Dermis microvascular lymphatic vessel endothelial cell (primary cell): ENCODE measurements around the gene EMB. TPM values are rescaled to one million over a fixed set of nuclear protein-coding genes. Genes with fewer than 3 reads are reported as not detected.
"Not testable (repeated sequence)": the region's sequence is repeated elsewhere in the genome, so short reads cannot be mapped to it uniquely, and the experiment has no call there.

Experiments used
- DNase-seq, 2 donors: peaks; one replicate each; pipeline versions ENCODE4 v3.0.0 to v3.0.0-alpha.2; 2010; ENCODE audit warnings: low read depth in 2 of 2
- total RNA-seq: library from RNA; depleted of rRNA; stranded (reverse); fragments of >200 nt; gene quantifications from 2 replicates; pipeline ENCODE4 v1.2.1, GENCODE V29; 2014

Gene EMB, protein sequence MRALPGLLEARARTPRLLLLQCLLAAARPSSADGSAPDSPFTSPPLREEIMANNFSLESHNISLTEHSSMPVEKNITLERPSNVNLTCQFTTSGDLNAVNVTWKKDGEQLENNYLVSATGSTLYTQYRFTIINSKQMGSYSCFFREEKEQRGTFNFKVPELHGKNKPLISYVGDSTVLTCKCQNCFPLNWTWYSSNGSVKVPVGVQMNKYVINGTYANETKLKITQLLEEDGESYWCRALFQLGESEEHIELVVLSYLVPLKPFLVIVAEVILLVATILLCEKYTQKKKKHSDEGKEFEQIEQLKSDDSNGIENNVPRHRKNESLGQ
- total RNA-seq: under 0.01 TPM in 2 replicates

DNA sequence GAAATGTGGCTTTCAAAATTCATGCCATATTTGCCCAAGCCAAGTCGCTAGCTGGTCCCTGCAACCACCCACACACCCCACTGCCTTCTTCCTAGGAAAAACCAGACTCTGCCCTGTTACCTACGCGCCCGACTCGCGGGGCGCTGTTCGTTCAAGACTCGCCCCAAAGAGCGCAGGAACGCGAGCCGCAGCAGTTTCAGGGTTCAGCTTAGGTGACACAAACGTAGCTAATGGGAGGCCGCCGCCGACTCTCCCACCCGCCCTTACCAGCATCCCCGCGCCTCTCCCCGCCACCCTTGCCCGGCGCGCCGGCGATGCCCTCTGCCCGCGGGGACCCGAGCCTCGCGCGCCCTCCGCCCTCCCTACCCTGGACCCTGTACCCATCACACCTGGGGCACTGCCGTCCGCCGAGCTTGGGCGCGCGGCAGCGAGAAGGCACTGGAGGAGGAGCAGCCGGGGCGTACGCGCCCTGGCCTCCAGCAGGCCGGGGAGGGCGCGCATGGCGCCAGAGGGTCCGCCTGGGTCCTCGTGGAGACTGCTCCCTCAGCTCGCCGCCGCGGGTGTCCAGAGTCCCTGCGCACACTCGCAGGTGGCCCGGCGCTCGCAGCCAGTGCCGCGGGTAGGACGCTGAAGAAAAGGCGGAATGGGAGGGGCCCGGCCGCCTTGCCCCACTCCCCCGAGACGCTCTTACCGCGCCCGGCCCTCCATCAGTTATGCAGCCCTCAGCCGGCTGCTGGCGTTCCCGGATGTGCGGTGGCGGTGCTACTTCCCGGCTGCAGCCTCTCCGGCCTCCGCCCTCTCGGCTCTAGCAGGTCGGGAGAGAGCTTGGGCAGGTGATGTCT lies at the start of gene EMB:
TSS of gene EMB (minus strand) at position 638 of the 842 bp plus-strand sequence. CDS start at position 501, 137 bp downstream.
- DNase-seq: no peak

DNA sequence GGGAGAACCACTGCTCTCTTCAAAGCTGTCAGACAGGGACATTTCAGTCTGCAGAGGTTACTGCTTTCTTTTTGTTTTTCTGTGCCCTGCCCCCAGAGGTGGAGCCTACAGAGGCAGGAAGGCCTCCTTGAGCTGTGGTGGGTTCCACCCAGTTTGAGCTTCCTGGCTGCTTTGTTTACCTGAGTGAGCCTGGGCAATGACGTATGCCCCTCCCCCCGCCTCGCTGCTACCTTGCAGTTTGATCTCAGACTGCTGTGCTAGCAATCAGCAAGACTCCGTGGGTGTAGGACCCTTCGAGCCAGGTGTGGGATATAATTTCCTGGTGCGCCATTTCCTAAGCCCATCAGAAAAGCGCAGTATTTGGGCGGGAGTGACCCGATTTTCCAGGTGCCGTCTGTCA lies 48.4 kb upstream of the EMB start:
- not testable (repeated sequence) for DNase-seq

DNA sequence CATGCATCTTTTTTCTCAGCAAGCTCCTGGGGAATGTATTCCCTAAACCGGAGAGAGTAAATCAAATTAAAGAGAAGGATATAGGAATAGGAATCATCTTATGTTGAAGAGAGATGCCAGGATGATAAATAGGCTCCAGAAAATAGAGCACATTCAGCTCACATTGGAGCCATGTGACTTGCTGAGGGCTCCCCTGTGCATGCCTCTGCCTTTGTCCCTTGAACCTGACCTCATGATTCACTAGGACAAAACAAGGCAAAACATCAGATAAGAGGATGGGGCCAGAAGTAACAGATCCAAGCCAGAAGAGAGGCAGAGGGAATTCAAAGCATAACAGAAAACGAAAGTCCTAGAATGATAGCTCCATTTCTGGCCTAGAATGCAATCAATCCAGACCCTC lies 37.7 kb upstream of the EMB start:
- DNase-seq: not testable (repeated sequence)

DNA sequence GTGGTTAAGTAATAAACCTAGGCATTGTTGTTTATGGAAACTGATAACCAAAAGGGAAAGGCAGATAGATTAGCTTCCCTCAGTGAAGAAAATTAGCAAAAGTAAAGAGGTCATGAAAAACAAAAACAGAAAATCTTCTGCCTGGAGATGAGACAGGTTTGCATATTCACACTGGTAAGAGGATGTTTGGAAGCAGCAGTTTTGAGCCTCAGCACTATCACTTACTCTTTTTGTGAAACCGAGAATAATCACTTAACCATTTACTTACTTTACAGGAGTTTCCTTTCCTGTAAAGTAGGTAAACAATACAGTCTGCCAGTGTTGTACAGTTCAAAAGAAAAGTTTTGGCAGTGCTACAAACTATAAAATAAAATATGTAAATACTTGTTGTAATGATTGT lies 35.5 kb upstream of the EMB start:
- DNase-seq: no peak

DNA sequence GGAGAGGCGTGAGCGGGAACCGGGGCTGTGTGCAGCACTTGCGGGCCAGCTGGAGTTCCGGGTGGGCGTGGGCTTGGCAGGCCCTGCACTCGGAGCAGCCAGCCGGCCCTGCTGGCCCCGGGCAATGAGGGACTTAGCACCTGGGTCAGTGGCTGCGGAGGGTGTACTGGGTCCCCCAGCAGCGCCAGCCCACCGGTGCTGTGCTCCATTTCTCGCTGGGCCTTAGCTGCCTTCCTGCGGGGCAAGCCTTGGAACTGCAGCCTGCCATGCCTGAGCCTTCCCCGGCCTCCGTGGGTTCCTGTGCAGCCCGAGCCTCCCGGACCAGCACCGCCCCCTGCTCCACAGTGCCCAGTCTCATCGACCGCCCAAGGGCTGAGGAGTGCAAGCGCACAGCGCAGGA lies 23.9 kb upstream of the EMB start:
- not testable (repeated sequence) for DNase-seq

DNA sequence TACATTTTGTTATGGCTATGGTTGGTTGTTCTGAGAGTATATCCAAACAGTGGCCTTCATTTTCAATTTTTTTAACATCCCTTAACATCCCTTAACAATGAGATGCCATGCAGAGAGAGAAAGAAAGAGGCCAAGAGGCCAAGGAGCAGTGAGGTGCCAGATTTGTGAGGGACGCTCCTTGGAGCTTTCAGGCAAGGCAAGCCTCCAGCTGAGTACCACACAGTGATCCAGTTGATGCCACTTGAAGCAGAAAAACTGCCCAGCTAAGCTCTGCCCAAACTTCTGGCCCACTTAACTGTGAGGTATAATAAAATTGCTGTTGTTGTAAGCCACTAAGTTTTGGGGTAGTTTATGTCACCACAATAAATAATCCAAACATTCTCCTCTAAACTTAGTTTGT lies 22.6 kb upstream of the EMB start:
- no peak for DNase-seq

DNA sequence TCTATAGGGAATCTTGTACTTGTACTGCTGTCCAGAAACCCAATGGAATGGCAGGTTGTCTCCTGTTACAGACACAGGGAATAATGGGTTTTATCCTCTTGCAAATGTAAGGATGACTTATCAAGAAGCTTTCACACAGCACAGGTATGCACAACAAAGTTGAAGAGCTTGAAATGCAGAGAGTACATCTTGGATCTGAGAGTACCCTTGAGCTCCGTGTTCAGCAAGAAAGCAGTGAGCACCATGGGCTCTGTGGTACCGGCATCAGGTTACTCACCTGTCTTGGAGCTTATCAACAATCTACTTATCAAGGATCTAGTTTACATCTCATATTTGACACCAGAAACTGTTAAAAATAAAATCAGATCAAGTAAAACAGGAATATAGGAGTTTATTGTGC lies 22.0 kb upstream of the EMB start:
- no peak for DNase-seq

DNA sequence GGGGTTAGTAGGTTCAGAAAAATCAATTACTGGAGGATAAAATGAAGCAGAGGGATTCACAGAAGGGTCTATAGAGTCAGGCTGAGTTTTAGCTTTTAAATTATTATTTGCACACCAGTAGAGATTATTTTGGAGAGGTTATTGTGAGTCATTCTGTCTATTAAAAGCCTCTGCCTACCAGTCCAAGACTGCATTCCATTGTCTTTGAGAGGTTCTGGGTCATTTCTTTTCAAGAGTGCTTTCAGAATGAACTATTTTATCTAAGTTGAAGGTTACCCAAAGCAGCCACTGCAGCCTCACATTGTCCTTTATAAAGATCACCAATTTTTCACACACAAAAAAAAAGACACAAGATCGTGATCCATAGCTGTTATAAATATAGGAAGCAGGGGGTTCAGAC lies 21.5 kb upstream of the EMB start:
- not testable (repeated sequence) for DNase-seq

DNA sequence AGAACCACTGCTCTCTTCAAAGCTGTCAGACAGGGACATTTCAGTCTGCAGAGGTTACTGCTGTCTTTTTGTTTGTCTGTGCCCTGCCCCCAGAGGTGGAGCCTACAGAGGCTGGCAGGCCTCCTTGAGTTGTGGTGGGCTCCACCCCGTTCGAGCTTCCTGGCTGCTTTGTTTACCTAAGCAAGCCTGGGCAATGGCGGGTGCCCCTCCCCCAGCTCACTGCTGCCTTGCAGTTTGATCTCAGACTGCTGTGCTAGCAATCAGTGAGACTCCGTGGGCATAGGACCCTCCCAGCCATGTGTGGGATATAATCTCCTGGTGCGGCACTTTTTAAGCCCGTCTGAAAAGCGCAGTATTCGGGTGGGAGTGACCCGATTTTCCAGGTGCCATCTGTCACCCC lies 17.3 kb upstream of the EMB start:
- DNase-seq: not testable (repeated sequence)

DNA sequence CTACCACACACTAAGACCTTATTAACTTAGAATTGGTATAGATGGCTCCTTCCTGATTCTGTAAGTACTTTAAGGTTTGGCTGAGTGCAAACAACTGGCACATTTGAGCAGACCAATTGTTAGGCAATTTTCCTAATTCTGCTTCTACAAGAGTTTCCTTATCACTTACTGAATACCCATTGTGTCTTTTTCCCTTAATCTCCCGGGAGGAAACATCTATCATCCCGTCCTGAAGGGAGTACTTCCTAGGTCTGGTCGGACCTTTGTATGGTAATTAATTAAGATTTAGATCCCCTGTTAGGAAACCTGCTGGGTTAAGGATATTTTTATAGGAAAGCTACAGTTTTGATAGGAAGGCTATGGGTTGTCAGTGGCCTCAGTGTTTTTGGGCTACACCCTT lies 8.2 kb upstream of the EMB start:
- not testable (repeated sequence) for DNase-seq

DNA sequence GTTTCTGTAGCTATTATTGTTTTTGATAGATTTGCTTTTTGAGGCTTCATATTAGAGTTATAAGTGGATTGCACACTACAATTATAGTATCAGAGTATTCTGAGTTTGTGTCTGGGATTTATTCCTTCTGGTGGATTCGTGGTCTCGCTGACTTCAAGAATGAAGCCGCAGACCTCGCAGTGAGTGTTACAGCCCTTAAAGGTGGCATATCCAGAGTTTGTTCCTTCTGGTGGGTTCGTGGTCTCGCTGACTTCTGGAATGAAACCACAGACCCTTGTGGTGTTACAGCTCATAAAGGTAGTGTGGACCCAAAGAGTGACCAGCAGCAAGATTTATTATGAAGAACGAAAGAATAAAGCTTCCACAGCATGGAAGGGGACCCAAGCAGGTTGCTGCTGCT lies 6.9 kb upstream of the EMB start:
- no peak for DNase-seq

DNA sequence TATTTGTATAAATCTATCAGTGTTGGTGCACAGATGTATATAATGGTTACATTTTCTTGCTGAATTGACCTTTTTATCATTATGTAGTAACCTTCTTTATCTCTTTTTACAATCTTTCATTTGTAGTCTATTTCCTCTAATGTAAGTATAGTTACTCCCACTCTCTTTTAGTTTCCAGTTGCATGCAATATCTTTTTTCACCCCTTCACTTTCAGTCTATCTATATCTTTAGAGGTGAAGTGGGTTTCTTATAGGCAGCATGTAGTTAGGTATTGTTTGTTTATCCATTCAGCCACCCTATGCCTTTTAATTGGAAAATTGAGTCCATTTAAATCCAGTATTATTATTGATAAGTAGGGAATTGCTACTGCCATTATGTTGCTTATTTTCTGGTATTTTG lies 6.1 kb upstream of the EMB start:
- no peak for DNase-seq

DNA sequence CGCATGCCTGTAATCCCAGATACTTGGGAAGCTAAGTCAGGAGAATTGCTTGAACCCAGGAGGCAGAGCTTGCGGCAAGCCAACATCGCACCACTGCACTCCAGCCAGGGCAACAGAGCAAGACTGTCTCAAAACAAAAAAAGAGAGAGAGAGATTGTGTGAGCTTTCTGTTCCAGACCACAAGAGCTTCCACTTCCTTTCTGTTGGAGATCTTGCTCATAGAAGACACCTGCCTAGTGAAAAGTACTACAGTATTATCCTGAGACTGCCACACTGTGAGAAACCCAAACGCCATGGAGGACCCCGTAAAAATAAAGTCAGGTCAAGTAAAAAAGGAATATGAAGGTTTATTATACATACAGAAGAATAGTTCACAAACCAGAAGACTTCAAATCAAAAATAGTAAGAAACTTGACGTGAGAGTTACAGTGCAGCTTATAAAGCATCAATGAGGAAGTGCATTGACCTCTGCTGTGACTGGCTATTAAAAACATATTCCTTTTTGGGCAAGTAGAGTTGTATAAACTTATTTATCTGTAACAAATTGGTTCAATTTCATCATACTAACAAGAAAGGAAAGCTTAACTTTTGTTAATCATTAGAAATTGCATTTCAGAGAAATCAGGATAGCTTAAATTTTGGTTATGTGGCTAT lies 4.3 kb upstream of the EMB start:
- DNase-seq: no peak

DNA sequence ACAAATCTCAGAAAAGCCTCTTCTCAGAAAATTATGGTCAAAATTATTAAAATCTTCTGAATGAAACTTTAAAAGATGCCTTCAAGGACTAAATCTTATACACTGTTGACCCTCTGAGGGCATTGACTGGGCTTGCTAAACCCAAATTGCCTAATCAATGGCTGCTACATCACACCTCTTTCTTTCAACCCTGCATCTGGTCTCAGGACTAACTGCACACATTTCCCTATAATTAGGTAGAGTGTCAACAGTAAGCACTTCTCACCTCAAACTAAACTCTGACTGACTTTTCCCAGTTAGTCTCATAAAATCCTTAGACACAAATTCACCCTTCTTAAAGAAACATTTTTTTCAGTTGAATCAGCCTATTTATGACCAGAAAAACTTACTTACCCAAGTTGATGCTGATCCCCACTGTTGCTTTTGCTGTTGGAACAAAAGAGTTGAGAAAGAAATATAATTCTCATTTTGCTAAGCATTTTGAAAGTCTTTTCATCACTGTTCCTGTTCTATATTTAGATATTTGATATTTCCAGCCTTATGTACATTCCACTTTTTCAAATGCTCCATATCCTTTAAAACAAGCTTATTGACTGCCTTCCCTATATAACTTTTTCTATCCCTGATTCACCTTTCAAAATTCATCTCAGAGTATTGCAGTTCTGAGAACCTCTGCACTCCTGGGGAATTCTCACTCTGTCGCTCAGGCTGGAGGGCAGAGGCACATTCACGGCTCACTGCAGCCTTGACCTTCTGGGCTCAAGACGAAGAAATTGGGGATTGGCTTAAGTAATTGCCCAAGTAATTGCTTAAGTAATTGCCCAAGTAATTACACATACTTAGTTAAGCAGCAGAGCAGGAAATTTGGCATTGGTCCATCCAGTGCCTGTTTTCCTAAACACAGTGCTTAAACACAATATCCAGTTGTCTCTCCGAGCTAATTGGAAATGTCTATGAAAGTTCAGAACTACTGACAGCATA lies 1.8 kb upstream of the EMB start:
- not testable (repeated sequence) for DNase-seq

DNA sequence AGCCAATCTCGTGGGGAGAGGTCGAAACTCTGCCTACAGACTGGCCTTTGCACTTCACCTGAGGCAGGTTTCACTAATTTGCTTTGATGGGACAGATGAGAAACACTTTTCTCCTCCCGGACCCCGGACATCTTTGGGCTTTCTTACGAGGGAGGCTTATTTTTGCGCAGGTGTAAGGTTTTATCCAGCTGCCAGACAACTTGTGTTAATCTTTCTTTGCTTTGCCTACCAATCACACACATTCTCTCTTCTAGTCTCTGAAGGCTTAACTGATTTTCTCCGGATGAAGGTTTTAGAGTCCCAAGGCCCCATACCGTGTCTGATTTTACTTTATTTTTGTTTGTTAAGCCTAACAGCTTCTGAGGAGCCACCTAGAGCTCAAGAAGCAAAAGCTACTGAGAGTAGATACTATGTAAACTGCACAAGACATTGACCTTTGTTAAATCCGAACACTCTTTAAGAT lies 436 bp upstream of the EMB start:
- DNase-seq: no peak

DNA sequence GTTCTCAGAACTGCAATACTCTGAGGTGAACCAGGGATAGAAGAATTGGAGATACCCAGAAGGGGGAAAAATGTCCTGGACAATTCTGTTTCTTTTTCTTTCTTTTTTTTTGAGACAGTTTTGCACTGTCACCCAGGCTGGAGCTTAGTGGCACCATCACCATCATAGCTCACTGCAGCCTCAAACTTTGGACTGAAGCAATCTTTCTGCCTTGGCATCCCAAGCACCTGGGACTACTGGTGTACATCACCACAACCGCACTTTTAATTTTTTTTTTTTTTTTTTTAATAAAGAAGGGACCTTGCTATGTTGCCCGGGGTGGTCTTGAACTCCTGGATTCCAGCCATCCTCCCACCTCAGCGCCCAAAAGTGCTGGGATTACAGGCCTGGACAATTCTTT lies 1.9 kb downstream of the EMB start:
- no peak for DNase-seq

DNA sequence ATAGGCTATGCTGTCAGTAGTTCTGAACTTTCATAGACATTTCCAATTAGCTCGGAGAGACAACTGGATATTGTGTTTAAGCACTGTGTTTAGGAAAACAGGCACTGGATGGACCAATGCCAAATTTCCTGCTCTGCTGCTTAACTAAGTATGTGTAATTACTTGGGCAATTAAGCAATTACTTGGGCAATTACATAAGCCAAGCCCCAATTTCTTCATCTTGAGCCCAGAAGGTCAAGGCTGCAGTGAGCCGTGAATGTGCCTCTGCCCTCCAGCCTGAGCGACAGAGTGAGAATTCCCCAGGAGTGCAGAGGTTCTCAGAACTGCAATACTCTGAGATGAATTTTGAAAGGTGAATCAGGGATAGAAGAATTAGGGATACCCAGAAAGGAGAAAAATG lies 3.0 kb downstream of the EMB start:
- DNase-seq: not testable (repeated sequence)

DNA sequence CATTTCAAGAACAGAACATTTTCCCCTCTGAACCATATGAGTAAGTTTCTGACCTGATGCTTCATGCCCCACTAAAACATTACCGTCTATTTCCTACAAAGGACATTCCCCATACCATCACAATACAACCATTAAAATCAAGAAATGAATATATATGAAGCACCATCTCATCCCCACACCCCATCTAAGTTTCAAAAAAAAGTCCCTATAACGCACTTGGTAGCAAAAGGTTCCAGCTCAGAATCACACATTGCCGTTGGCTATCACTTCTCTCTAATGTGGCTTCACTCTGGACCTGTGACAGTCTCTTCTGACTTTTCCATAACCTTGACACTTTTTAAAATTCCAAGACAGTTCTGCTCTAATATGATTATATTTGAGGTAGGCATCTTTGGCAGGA lies 5.9 kb downstream of the EMB start:
- DNase-seq: no peak

DNA sequence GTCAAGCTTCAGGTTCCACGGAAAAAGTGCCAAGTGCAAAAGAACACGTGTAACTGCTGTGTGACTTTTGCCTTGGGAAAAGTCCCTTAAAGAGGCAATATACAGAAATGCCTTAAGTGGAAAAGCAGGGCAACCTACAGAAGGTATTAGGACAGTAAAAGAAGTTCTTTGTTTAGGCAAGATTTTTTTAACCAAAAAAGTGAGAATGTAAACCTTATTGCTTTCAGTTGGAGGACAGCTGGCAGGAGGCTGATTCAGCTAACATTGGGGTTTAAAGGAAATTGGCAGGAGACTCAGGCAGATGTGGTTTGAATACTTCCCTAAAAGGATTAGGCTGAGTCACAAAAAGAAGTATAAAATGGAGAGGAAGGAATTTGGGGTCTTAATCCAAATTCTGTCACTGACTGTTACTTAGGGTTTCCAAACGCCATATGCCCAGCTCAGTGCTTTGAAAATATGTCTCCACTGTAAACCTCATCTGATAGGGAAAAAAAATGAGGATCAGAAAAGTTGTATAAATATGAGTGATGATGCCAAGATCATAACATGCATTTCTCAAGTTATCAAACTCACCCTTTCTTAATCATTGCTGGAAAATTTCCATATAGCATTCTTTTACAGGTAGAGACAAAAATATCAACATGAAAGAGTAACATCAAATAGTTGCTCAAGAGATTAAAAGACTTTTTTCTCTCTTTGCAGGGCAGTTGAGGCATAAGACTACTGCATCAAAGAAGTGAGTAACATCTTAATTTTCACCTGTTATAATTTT lies 9.8 kb downstream of the EMB start:
- not testable (repeated sequence) for DNase-seq

DNA sequence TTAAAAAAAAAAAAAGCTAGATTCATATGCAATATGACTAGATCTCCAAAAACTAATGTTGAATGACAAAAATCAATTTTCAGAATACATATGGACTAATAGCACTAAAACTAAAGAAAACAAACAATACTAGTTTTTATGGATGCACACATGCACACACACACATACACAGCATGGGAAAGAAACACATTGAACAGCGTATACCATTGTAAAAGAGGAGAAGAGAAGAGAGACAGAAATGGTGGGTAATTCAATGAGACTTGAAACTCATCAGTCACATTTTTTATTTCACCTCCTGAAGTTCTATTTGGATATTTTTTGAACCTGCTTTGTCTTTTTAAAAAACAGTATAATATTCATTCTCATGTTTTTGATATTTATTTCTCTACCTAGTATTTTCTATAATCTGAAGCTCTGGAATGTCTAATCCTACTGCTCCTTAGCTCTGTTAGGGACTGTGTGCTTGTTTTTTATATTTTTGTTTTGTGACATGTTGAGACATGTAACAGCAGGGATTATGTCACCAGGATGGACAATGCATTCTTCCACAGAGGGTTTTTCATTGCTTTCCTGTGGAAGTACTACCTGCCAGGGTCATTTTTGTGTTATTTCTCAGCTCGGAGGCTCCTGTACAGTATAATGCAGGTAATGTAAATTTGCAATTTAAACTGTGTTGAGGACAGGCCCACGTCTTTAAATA lies 17.8 kb downstream of the EMB start:
- not testable (repeated sequence) for DNase-seq
